H1 (cell line): ENCODE data around the gene ILKAP. TPM values are rescaled to one million over a fixed set of nuclear protein-coding genes. Genes with fewer than 3 reads are reported as not detected.

Source experiments
- CTCF ChIA-PET: fragments of 300-600 bp; sonication (Branson Sonifier 250); formaldehyde crosslinking; loops from one replicate; lab custom pipeline; 2021; ENCODE audit not compliant: partially characterized antibody; lab: Charles Lee
- POLR2A ChIA-PET: fragments of 300-600 bp; sonication (Branson Sonifier 250); formaldehyde crosslinking; loops from one replicate; lab custom pipeline; 2021; ENCODE audit warnings: inconsistent platforms; ENCODE audit not compliant: partially characterized antibody; lab: Charles Lee
- DNase-seq, 2 experiments: peaks; one replicate each; pipeline versions ENCODE4 v3.0.0 to v3.0.0-alpha.2; 2010 to 2022; ENCODE audit warnings: low spot score in 2 of 2, low read depth in 1 of 2, mixed read lengths in 1 of 2
- FAIRE-seq: peaks from 2 replicates; lab custom pipeline; 2011; peaks lifted over from hg19 to GRCh38; lab: Jason Lieb, UNC
- H2AFZ ChIP-seq: 2 replicates; pipeline ENCODE4 v1.8.1; 2012; ENCODE audit warnings: low read length, inconsistent platforms
- H2AK5ac ChIP-seq: 2 replicates; pipeline ENCODE4 v1.6.1; 2013; ENCODE audit warnings: low read depth, low read length
- H2BK120ac ChIP-seq: replicated peaks from 2 replicates; pipeline ENCODE3; 2013; ENCODE audit warnings: low read depth, low read length, inconsistent platforms
- H2BK12ac ChIP-seq: 2 replicates; pipeline ENCODE4 v1.6.1; 2013; ENCODE audit warnings: low read depth, low read length
- H2BK15ac ChIP-seq: 2 replicates; pipeline ENCODE4 v1.6.1; 2013; ENCODE audit warnings: low read length
- H2BK20ac ChIP-seq: 2 replicates; pipeline ENCODE4 v1.6.1; 2013; ENCODE audit warnings: low read length
- H2BK5ac ChIP-seq: 2 replicates; pipeline ENCODE4 v1.6.1; 2013; ENCODE audit warnings: low read depth, low read length
- H3K14ac ChIP-seq: 2 replicates; pipeline ENCODE4 v1.6.1; 2013; ENCODE audit warnings: inconsistent platforms; ENCODE audit not compliant: insufficient read length
- H3K18ac ChIP-seq: 2 replicates; pipeline ENCODE4 v1.6.1; 2013; ENCODE audit warnings: low read length; ENCODE audit errors: extremely low read depth
- H3K23ac ChIP-seq: 2 replicates; pipeline ENCODE4 v1.6.1; 2013; ENCODE audit warnings: inconsistent platforms; ENCODE audit not compliant: insufficient read length
- H3K23me2 ChIP-seq: 2 replicates; pipeline ENCODE4 v1.6.1; 2013; ENCODE audit warnings: low read depth, low read length
- H3K27ac ChIP-seq: 2 replicates; pipeline ENCODE4 v1.6.1; 2011; ENCODE audit warnings: low read depth, low read length, inconsistent platforms
- H3K27me3 ChIP-seq, 4 experiments: replicated peaks in 1 of 4; 1 replicate in 1 of 4; 2 replicates in 3 of 4; pipeline versions ENCODE4 v1.6.1 to v1.8.1; 2011 to 2013; ENCODE audit warnings: low read length in 3 of 4, mild to moderate bottlenecking in 3 of 4, inconsistent platforms in 2 of 4, mixed read lengths in 2 of 4, moderate library complexity in 1 of 4; ENCODE audit not compliant: control insufficient read depth in 3 of 4, insufficient read depth in 3 of 4; ENCODE audit errors: extremely low read depth in 1 of 4
- H3K36me3 ChIP-seq, 4 experiments: 2 replicates each; pipeline versions ENCODE4 v1.6.1 to v1.8.1; 2011 to 2013; ENCODE audit warnings: mild to moderate bottlenecking in 4 of 4, low read length in 3 of 4, moderate library complexity in 2 of 4, control low read depth in 1 of 4, inconsistent platforms in 1 of 4; ENCODE audit not compliant: insufficient read depth in 4 of 4, control insufficient read depth in 2 of 4
- H3K4ac ChIP-seq: replicated peaks from 2 replicates; pipeline ENCODE3; 2013; ENCODE audit warnings: low read length, low read depth, mixed read lengths, inconsistent platforms; ENCODE audit not compliant: insufficient read length
- H3K4me1 ChIP-seq, 4 experiments: replicated peaks in 1 of 4; 1 replicate in 1 of 4; 2 replicates in 3 of 4; pipeline versions ENCODE4 v1.6.1 to v1.8.1; 2011 to 2013; ENCODE audit warnings: low read length in 3 of 4, inconsistent platforms in 2 of 4, mixed read lengths in 1 of 4; ENCODE audit not compliant: insufficient read depth in 4 of 4, control insufficient read depth in 3 of 4
- H3K4me2 ChIP-seq, 2 experiments: 2 replicates each; pipeline versions ENCODE4 v1.6.1 to v1.8.1; 2011 to 2013; ENCODE audit warnings: low read depth in 2 of 2, low read length in 2 of 2, control low read depth in 1 of 2, inconsistent platforms in 1 of 2, mild to moderate bottlenecking in 1 of 2; ENCODE audit not compliant: insufficient read depth in 1 of 2
- H3K4me3 ChIP-seq, 4 experiments: fragments of 200-600, 300-600 bp in 1 of 4; sonication (generic), shearing (Covaris generic), sonication (Bioruptor Twin) in 1 of 4; 2 replicates each; pipeline versions ENCODE4 v1.5.1 to v1.8.1; 2011 to 2016; ENCODE audit warnings: low read length in 4 of 4, low read depth in 3 of 4, control low read depth in 2 of 4, inconsistent platforms in 2 of 4, mild to moderate bottlenecking in 2 of 4, mixed read lengths in 1 of 4, moderate library complexity in 1 of 4; ENCODE audit not compliant: insufficient read depth in 2 of 4; ENCODE audit errors: extremely low read depth in 1 of 4
- H3K56ac ChIP-seq: replicated peaks from 2 replicates; pipeline ENCODE3; 2013; ENCODE audit warnings: low read depth, mild to moderate bottlenecking, mixed read lengths, low read length, inconsistent platforms; ENCODE audit not compliant: insufficient read length
- H3K79me1 ChIP-seq: 2 replicates; pipeline ENCODE4 v1.6.1; 2013; ENCODE audit warnings: low read depth, low read length, control low read depth
- H3K79me2 ChIP-seq, 2 experiments: 2 replicates each; pipeline versions ENCODE4 v1.6.1 to v1.8.1; 2012 to 2013; ENCODE audit warnings: low read length in 2 of 2, mild to moderate bottlenecking in 2 of 2, inconsistent platforms in 1 of 2; ENCODE audit not compliant: insufficient read depth in 2 of 2, control insufficient read depth in 1 of 2
- H3K9ac ChIP-seq, 4 experiments: replicated peaks in 1 of 4; 1 replicate in 1 of 4; 2 replicates in 3 of 4; pipeline versions ENCODE4 v1.6.1 to v1.8.1; 2011 to 2013; ENCODE audit warnings: low read depth in 3 of 4, low read length in 3 of 4, control low read depth in 2 of 4, mild to moderate bottlenecking in 2 of 4, moderate library complexity in 2 of 4, inconsistent platforms in 1 of 4; ENCODE audit errors: extremely low read depth in 1 of 4
- H3K9me3 ChIP-seq, 2 experiments: 2 replicates each; pipeline versions ENCODE4 v1.6.1 to v1.8.1; 2012 to 2013; ENCODE audit warnings: mild to moderate bottlenecking in 2 of 2, moderate library complexity in 2 of 2, control low read depth in 1 of 2, inconsistent platforms in 1 of 2, low read depth in 1 of 2, low read length in 1 of 2, mixed read lengths in 1 of 2; ENCODE audit not compliant: insufficient read depth in 2 of 2
- H4K20me1 ChIP-seq, 2 experiments: replicated peaks in 1 of 2; 2 replicates each; pipeline versions ENCODE3 to v1.8.1; 2011 to 2013; ENCODE audit warnings: inconsistent platforms in 2 of 2, low read length in 2 of 2, mild to moderate bottlenecking in 1 of 2; ENCODE audit not compliant: insufficient read depth in 2 of 2, control insufficient read depth in 1 of 2
- H4K5ac ChIP-seq: 2 replicates; pipeline ENCODE4 v1.6.1; 2013; ENCODE audit warnings: low read length, low read depth, mixed read lengths, inconsistent platforms; ENCODE audit not compliant: insufficient read length
- H4K8ac ChIP-seq: 2 replicates; pipeline ENCODE4 v1.8.0; 2013; ENCODE audit warnings: mild to moderate bottlenecking, moderate library complexity, low read length, inconsistent platforms; ENCODE audit not compliant: insufficient read depth; ENCODE audit errors: extremely low read depth
- H4K91ac ChIP-seq: replicated peaks from 2 replicates; pipeline ENCODE3; 2013; ENCODE audit warnings: low read length, mixed read lengths, inconsistent platforms; ENCODE audit not compliant: insufficient read length
- ASH2L ChIP-seq: fragments of 200-600, 300-600 bp; sonication (generic); IDR thresholded peaks from one replicate; pipeline ENCODE4 v1.7.1; 2017; ENCODE audit warnings: low read length
- CHD2 ChIP-seq: IDR thresholded peaks from 2 replicates; pipeline ENCODE4 v1.6.1; 2012; ENCODE audit warnings: low read length, improper control_type of control experiment
- E2F6 ChIP-seq: IDR thresholded peaks from 2 replicates; pipeline ENCODE4 v1.6.1; 2012; ENCODE audit warnings: inconsistent platforms
- FOSL1 ChIP-seq: IDR thresholded peaks from 2 replicates; pipeline ENCODE4 v1.6.1; 2011; ENCODE audit warnings: mild to moderate bottlenecking, low read depth, low read length, moderate library complexity; ENCODE audit not compliant: insufficient read depth
- KDM4A ChIP-seq: IDR thresholded peaks from one replicate; pipeline ENCODE4 v1.7.1; 2012; ENCODE audit warnings: low read depth, mild to moderate bottlenecking, moderate library complexity, low read length, inconsistent platforms; ENCODE audit not compliant: severe bottlenecking
- PHF8 ChIP-seq: fragments of 200-600 bp; sonication (generic); conservative IDR thresholded peaks from 2 replicates; pipeline ENCODE4 v1.7.1; 2012; ENCODE audit warnings: low read depth, mild to moderate bottlenecking, inconsistent platforms, low read length, moderate library complexity
- RBBP5 ChIP-seq: IDR thresholded peaks from 2 replicates; pipeline ENCODE4 v1.7.1; 2012; ENCODE audit warnings: low read depth, mild to moderate bottlenecking, inconsistent platforms, low read length, moderate library complexity, borderline replicate concordance
- RFX5 ChIP-seq: IDR thresholded peaks from 2 replicates; pipeline ENCODE4 v1.6.1; 2011; ENCODE audit warnings: low read depth, low read length, improper control_type of control experiment, borderline replicate concordance
- RNF2 ChIP-seq: fragments of 200-900, 300-1000 bp; sonication (generic); IDR thresholded peaks from 2 replicates; pipeline ENCODE4 v1.7.1; 2016; ENCODE audit warnings: borderline replicate concordance, low read depth, mild to moderate bottlenecking, antibody characterized with exemption, low read length; ENCODE audit not compliant: poor library complexity, severe bottlenecking; ENCODE audit errors: missing control alignments
- SIRT6 ChIP-seq: IDR thresholded peaks from one replicate; pipeline ENCODE4 v1.7.1; 2012; ENCODE audit warnings: low read length, inconsistent platforms
- WGBS, 2 experiments: shearing (Covaris generic) in 1 of 2; methylation state at CpG; one replicate each; pipeline versions ENCODE4 v1.1.6 to v1.1.7; 2013 to 2015; ENCODE audit warnings: low lambda C conversion rate in 2 of 2, mixed read lengths in 2 of 2, inconsistent platforms in 1 of 2, low coverage in 1 of 2, missing lambda C conversion rate in 1 of 2; ENCODE audit not compliant: insufficient replicate concordance in 2 of 2, insufficient coverage in 1 of 2, insufficient read length in 1 of 2; ENCODE audit errors: extremely low coverage in 1 of 2, missing lambda C conversion rate in 1 of 2; 5-methylcytosine and 5-hydroxymethylcytosine counted together
- polyA plus RNA-seq, 7 experiments: library from polyadenylated mRNA; depleted of rRNA in 3 of 7; stranded (reverse) in 5 of 7; unstranded in 2 of 7; fragments of >200 nt in 5 of 7; fragments of 200-250 nt in 2 of 7; gene quantifications; 1 replicate in 5 of 7; 2 replicates in 1 of 7; 4 replicates in 1 of 7; pipeline versions ENCODE4 v1.2.1 to v1.2.3, GENCODE V29; 2011 to 2013; ENCODE audit warnings: missing spikeins in 2 of 7, mixed read lengths in 2 of 7
- total RNA-seq: library from RNA; stranded (reverse); fragmentation: NEBNext Ultra II Directional; extraction: Animal tissue kit (Norgen Biotek cat#: 25700); gene quantifications from 2 replicates; pipeline ENCODE4 v1.2.1, GENCODE V29; 2021
- TF ChIP-seq, protein P1 (sequence below): IDR thresholded peaks from 2 replicates; pipeline ENCODE4 v1.6.1; 2012; ENCODE audit warnings: inconsistent platforms

ILKAP gene
- total and polyA plus RNA-seq, 2 of the 8 experiments (the other 6 are each of a cell fraction or from before 2014, with no cell fraction given), result 23.5 to 33.8 TPM

- Histone ChIP-seq H3K14ac (no peak within 1 kb of the TSS), H3K23ac (no peak within 1 kb of the TSS), H3K23me2 (peaks cover 11% of the 10 kb centered on the region; the same call in 1 of the 2 replicates), H3K36me3 (no peaks in the 10 kb centered on the region; a peak in 1 of 8 replicates), H2BK12ac (no peak within 1 kb of the TSS), H4K20me1 (peaks cover 0 to 4% of the 10 kb centered on the region in 2 experiments), H2BK20ac (no peak within 1 kb of the TSS), H3K27me3 (peaks cover 16 to 55% (median 39%) of the 10 kb centered on the region in 4 experiments), H4K5ac (no peak within 1 kb of the TSS), H3K4me3 (peak within 1 kb of the TSS; percentile 52 to 83 (median 59)), H4K8ac (peak within 1 kb of the TSS; percentile 83), H3K56ac (peak within 1 kb of the TSS; percentile 39), H3K9me3 (no peaks in the 10 kb centered on the region), H2AK5ac (no peak within 1 kb of the TSS), H3K79me2 (no peaks in the 10 kb centered on the region), H3K79me1 (no peaks in the 10 kb centered on the region), H3K18ac (peak within 1 kb of the TSS; percentile 78), H2BK5ac (peak within 1 kb of the TSS; percentile 5; the same call in 1 of the 2 replicates), H2BK120ac (no peak within 1 kb of the TSS), H3K4me1 (peaks cover 0 to 21% (median 5%) of the 10 kb centered on the region in 4 experiments; a peak in 5 of 7 replicates), H3K4me2 (peak within 1 kb of the TSS; percentile 73 to 81), H4K91ac (peak within 1 kb of the TSS; percentile 25), H2AFZ (peak within 1 kb of the TSS; percentile 84), H2BK15ac (0 out of 2 replicates have a peak within 1 kb of the TSS, but pooled peaks have one; percentile 29), H3K9ac (peak within 1 kb of the TSS in 3 of 4 experiments; percentile 25 to 65 (median 50); a peak in 5 of 7 replicates), H3K4ac (no peak within 1 kb of the TSS), H3K27ac (no peak within 1 kb of the TSS)
- DNase-seq (peak in 1 of 2 experiments; percentile 87), FAIRE-seq (no peak)
- ChIA-PET CTCF (interaction anchor here (0.7 to 2.3 kb wide), 4 partner anchors 10 to 68 kb away, joined by 4 to 9 read pairs (median 4); no protein-coding TSS in a partner anchor), POLR2A (no interaction called here)
- WGBS, 2 experiments, result 5% methylated on average over 14 of the region's 61 CpGs; no CpG with 5 or more reads in 1 of the 2 experiments
- TF ChIP-seq PHF8 (0 out of 2 replicates have a peak, but pooled peaks have one; percentile 21), RNF2 (no peak), RBBP5 (peak; percentile 28; the same call in 1 of the 2 replicates), SIRT6 (no peak), RFX5 (no peak), KDM4A (peak; percentile 74), ASH2L (peak; percentile 37), FOSL1 (no peak), E2F6 (peak; percentile 29; the same call in 1 of the 2 replicates), CHD2 (no peak)
- TF ChIP-seq, protein P1, sequence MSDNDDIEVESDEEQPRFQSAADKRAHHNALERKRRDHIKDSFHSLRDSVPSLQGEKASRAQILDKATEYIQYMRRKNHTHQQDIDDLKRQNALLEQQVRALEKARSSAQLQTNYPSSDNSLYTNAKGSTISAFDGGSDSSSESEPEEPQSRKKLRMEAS, result peak; percentile 26; the same call in 1 of the 2 replicates
Observed at GRCh38 chr2:238158509-238159070, 44.9 kb downstream of the ILKAP start, which contains the start of gene ERFE. Gene ERFE, plus strand, starts transcription at chr2:238158970. Its CDS starts 38 bp downstream, at chr2:238159008.
